COR-L47 (cell line): ENCODE results near the gene HNRNPUL2.

Experiments
- DNase-seq: peaks from one replicate; lab custom pipeline; 2025; lab: John Stamatoyannopoulos, UW

Gene HNRNPUL2

DNA sequence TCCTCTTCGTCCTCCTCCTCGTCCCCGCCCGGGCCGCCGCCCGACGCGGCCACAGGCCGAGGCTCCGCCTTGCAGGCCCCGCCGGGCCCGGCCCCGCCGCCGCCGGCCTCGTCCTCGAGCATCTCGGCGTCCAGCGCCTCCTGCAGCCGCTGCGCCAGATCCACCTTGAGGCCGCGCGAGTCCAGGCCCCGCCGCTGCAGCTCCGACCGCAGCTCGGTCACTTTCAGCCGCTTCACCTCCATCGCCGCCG is 417 bp downstream of the HNRNPUL2 start:
- DNase-seq: no peak

GRCh38 chr11:62726156-62726914 is 922 bp downstream of the HNRNPUL2 start:
- no peak for DNase-seq

DNA sequence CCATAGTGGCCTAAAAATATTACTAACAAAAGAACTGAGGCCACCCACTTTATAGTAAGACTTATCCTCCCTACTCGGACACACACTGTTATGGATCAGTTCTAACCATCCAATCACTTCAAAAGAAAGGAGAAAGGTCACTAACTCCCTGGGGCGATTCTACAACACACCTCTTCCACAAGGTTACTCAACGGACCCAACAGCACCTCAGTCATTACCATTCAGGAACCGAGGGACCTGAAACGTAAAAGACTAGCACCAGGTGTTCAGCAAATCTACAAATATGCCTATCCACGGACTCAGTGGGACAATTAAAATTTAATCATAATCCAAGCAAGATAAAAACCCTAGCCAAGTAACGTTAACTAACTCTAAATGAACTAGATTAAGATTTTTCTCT is 1.6 kb downstream of the HNRNPUL2 start:
- DNase-seq: no peak

DNA sequence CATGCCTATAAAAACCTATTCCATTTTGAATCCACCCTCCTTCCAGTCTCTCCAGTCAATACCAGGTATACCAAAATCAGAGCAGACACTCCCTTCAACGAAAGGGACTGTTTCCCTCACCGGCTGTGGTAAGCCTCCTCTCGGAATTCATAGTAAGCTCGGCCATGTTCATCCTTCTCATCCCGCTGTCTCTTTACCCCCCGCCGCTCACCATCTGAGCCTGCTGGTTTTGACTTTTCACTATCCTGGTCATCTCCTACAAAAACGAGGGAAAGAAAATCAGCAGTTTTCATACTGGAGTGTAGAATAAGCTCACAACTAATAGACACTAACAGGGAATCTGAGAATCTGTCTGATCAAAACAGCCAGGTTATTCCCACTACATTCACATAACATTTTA is 3.1 kb downstream of the HNRNPUL2 start:
- DNase-seq: no peak

- no peak for DNase-seq
Observed at GRCh38 chr11:62721994-62722393, 5.3 kb downstream of the HNRNPUL2 start.

DNA sequence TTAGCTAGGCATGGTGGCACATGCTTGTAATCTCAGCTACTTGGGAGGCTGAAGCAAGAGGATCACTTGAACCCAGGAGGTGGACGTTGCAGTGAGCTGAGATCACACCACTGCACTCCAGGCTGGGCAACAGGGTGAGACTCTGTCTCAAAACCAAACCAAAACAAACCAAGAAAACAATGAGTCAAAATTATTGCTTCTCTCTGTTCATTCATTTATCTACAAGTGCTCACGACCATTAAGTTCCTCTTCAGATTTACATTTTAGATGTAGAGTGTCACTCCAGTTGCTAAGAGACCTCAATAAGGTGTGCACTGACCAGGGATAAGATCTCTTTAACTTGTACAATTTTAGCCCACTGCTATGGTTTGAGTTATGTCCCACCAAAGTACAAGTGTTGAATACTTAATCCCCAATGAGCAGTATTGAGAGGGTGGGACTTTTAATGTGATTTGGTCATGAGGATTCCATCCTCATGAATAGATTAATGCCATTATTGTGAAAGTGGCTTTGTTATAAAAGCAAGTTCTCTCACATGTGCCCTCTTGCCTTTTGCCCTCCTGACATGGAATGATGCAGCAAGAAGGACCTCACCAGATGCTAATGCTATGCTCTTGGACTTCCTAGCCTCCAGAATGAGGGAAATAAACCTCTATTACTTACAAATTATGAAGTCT is 7.8 kb downstream of the HNRNPUL2 start:
- DNase-seq: no peak

GRCh38 chr11:62716816-62717215 is 10.4 kb downstream of the HNRNPUL2 start:
- no peak for DNase-seq

DNA sequence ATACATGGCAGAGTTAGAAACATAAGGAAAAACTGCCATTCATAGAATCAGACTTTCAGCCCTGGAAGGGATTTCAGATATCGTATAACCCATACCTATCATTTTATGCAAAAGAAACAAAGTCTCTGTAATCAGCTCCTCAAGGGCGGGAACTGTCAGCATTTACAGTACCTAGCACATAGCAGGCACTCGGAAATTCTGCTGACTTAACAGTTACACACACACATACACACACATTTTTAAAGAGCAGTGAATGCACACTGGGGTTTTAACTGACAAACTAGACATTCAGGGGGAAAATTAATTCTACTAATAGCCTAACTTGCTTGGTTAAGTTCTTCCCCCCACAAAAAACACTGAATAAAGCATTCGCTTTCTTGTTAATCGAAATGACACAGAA is 11.1 kb downstream of the HNRNPUL2 start:
- DNase-seq: no peak

DNA sequence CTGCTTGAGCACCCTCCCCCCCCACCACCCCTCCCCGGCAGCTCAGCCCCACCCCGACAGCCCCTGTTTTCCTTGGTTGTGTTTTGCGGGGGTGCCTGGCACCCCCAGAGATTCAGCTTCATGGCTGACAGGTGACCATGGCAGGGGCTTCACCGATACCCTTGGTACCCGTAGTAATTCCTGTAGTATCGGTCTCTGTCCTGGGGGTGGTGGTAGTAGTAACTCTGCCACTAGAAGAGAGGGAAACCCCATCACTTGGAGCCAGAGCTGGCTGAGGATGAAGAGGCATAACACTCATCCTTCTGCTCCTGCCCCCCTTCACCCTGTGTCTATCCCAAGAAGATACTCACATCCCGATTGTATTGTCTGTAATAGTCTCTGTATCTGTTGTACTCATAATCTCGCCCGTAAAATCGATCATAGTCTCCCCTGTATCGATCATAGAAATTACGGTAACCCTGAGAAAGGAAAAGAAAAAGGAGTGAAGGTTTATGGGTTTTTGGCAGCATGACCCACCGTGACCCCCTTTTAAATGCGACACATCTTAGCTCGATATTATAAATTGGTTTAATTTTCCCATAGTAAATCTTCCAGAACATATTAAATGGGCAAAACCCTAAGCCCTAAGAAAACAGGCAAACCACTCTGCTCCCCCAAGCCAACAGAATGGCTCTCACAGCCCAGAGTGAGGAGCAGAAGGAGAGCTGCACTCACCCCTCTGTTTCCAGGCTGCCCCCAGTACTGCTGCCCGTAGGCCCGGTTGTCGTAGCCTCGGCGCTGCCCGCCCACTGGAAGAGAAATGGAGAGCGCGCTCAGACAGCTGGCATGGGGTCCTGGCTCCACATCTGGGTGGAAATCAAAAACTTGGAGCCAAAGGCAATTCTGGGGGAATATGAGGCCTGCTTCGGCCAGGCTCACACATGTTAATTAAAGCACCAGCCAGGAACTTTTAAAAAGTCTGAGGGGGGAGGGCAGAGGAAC is 11.8 kb downstream of the HNRNPUL2 start:
- DNase-seq: no peak

DNA sequence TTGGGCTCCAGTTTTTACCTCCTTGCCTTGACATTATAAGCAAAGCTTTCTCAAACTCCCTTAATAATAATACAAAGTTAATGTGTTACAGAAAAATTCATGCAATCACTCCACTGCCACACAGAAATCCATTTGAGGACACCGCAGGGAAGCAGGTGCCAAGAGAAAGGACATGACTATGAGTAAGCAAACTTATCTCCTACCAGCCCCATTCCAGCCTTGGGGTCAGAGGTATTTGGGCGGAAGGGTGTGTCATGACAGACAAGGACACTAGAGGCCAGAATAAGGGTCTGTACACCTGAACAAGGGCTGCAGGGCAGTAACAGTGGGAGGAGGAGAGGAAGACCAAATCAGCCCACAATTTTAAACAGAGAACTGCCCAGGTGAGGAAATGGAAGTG is 13.9 kb downstream of the HNRNPUL2 start:
- no peak for DNase-seq

- DNase-seq: no peak
Observed at GRCh38 chr11:62712861-62713260, 14.4 kb downstream of the HNRNPUL2 start.

- no peak for DNase-seq
Observed at GRCh38 chr11:62712276-62712812, 14.9 kb downstream of the HNRNPUL2 start.

GRCh38 chr11:62710001-62710345 is 17.3 kb downstream of the HNRNPUL2 start:
- no peak for DNase-seq

DNA sequence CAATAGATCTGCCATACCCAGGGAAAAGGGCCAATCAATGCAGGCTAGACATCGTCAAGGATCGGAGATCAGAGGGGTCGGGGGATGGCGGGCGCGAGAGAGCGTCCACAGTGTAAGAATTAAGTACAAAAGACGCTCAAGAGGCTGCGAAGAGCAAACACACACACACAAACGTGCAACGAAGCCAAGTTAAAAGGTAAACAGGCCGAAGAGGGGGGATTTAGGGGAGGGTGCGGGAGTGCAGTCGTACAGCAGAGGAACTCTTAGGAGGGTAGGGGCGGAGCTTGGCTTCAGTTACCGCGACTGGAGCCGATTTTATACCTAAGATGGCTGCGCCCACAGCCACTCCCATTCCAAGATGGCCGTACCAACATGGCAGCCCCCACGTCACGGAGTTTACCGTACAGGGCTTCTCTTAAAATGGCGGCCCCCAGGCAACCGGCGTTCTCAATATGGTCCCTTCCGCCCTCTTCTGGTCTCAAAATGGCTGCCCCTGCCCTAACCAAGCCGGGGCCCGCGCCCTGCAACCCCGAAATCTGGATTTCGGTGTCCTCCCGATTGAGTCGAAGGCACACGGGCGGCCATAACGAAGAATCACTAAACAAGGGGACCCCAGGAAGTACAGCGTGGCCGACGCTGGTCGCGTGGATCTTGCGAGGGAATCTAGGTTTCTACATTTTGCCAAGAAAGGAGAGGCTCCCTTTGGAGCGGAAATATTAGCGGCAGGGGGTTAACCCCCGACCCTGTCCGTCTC is 17.8 kb downstream of the HNRNPUL2 start:
- DNase-seq: peak; percentile 99

GRCh38 chr11:62708793-62709192 is 18.5 kb downstream of the HNRNPUL2 start:
- DNase-seq: peak; percentile 59

GRCh38 chr11:62708392-62708791 is 18.9 kb downstream of the HNRNPUL2 start:
- no peak for DNase-seq

GRCh38 chr11:62707277-62707861 is 19.9 kb downstream of the HNRNPUL2 start, which contains the start of the genes BSCL2 and GNG3:
Gene BSCL2 (minus strand): TSS chr11:62707424. CDS start chr11:62707195, 229 bp downstream.
Gene GNG3 (plus strand): TSS chr11:62707676. CDS start chr11:62708296, 620 bp downstream.
- DNase-seq: no peak

DNA sequence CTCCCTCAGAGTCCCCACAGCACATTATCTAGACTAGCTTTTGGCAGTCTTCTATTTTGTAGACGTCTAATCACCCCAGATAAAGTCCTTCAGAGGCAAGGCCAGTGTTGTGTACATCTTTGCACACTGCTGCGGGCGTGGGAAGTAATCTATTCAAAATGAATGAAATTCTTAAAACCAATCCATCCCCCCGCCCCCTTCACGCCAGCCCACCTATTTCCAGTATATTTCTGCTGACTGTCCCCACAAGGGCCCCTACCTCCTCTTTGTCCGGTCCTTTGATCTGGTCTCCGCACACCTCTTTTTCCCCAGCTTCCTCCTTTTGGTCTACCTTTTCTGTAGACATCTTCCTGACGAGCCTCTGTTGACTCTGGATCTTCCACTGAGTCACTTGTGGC is 20.4 kb downstream of the HNRNPUL2 start:
- no peak for DNase-seq

DNA sequence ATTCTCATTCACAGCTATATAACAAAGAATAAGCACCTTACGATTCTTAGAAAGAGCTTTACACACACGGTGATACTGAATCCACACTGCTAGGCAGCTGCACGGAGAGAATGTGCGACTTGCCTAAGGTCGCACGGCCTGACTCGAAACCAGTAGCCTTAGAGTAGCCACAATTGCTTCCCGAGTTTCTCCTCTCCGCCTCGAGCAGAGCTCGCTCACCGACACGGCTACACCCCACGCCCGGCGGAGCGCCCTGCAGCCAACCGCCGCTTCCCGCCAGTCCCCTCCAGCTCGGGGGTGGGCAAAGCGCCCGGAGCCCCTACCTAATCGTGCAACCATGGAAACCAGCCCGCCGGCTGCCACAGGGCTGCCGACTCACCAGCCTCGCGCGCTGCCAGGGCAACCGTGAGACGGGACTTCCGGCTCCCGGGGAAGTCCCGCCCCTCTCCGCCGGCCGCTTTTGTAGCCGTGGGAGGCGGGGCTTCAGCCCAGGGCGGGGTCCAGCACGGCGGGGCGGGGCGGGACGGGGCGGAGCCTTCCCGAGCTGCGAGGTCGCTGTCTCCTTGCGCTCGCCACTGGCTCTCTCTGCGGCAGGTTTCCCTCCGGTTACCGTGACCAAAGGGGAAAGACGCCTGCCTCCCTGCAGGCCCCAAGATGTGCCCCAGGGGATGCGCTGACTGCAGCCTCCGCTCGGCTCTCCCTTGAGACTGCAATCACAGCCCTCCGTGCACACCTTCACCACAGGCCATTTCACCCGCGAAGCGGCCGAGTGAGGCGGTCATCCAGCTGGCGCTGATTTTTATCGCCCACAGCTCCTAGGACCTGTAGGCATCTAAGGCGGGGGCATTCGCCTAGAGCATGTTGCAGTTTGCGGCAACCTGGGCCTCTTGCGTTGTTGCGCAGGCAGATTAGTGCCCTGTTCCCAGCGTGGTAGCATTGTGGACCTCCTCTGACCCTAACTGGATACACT is 21.1 kb downstream of the HNRNPUL2 start:
- DNase-seq: peak; percentile 98

DNA sequence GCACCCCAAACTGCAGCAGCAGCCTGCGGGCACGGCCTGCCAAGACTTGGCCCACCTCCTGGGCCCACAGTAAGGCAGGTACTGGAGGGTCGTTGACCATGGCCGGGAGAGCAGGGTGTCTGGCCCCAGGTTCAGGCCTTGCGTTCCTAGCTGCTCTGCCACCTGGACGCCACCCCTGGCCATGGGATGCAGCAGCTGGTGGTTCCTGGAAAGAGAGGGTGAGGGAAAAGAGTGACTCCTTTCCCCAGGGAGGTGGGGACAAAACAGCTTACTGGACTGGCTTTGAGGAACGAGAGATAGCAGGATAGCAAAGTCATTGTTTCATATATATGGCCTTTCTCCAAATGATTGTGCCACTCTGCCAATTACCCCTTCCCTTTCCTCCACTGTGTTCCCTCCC is 21.8 kb downstream of the HNRNPUL2 start:
- DNase-seq: peak; percentile 36
